C4-2B (cell line): ENCODE measurements around the gene INHBE.

Experiments
- CTCF ChIP-seq: fragments of 450-650 bp; conservative IDR thresholded peaks from 2 replicates; pipeline ENCODE4 v1.5.1; 2017; ENCODE audit warnings: mild to moderate bottlenecking
- ZFX ChIP-seq: fragments of 450-650 bp; IDR thresholded peaks from 2 replicates; pipeline ENCODE4 v1.6.1; 2017

- TF ChIP-seq CTCF: no peak
- TF ChIP-seq ZFX: no peak
These were observed 26.1 kb upstream of the INHBE start for GRCh38 chr12:57428965-57429364.
